Raji (cell line): ENCODE results near the gene BDKRB1.

Experiments used
- POLR2A ChIP-seq: IDR thresholded peaks from 2 replicates; pipeline ENCODE4 v1.6.1; 2011; ENCODE audit warnings: low read depth, low read length, control low read depth; ENCODE audit not compliant: insufficient read depth

BDKRB1 gene

DNA sequence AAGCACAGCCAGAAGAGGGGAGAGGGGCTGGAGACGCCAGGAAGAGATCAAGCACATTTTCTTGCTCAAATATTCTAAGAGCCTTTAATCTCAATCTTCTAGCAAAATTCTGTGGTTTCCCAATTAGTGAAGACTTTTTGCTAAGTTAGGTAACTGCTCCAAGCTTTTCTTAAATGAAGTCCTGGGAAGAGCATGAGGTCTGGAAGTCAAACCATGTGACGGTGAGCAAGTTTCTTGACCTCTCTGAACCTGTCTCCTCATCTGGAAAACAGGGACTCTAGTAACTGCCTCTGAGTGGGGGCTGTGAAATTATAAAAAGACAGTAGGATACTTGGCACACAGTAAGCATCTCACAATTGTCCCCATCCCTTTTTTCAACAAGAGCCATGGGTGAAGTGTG lies 24.1 kb downstream of the BDKRB1 start:
- no peak for TF ChIP-seq POLR2A

DNA sequence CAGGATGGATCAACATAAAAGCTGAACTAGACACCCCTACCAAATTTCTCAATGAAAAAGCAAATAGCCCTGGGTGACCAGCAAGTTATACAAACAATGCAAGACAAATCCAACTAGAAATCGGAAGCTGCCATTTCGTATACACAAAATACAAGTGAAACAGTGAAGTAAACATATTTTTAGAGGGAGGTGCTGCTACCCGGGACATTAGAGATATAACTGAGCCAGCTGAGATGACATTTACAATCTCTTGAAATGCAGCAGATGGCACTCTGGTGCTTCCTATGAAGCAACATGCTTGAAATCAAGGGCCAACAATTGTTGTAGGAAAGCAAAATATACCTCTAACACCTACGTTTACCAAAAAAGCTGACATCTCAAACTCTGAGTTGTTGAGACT lies 25.5 kb downstream of the BDKRB1 start:
- TF ChIP-seq POLR2A: no peak

DNA sequence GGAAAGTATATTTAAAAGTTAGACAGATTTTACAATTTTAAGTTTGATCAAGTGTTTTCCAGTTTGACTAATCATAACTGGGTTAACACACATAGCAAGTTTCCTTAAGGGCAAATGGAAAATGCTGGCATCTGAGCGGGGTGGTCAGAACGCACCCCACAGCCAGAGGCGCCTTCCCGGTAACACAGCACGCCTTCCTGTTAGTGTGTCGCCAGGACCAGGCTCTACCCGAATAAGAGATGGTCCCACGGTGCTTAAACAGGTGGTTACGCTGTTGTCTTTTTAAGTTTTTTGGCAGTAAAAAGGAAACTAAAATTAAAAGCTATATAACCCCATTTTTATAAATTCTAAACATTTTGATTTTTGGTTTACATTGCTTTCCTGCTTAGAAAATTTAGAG lies 28.0 kb downstream of the BDKRB1 start:
- TF ChIP-seq POLR2A: no peak

DNA sequence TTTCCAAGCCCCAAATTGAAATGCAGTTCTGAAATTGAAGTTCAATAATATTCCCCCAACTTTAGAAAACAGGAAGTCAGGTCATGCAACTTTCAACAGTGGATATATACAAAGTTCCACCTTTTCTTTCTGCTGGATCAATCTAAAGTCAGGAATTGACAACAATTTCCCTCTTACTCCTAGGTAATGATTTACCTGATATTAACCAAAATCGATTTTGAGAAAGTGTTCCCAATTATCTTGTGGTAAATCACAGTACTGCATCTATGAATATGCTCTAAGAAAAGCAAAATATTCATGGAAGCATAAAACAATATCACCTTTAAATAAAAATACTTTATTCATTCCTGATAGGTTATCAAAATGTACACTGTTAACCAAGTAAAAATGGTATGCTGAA lies 28.4 kb downstream of the BDKRB1 start:
- no peak for TF ChIP-seq POLR2A

DNA sequence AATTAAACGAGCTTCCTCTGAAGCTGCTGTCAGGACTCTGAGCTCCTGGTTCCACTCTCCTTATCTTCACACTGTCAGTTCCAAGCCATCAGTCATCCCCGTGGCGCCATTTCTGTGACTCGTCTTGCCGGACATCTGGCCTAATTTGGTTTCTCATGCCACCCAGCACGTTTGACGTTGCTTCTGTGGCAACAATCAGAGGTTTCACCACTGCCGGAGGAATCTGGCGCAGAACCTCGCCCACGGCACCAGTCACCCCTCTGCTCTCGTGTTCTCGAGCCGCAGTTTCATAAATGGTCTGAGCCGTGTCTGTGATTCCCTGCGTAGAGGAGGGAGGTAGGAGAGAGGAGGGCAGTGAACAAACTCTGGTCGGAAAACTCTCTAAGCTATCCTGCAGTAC lies 29.7 kb downstream of the BDKRB1 start:
- no peak for TF ChIP-seq POLR2A

DNA sequence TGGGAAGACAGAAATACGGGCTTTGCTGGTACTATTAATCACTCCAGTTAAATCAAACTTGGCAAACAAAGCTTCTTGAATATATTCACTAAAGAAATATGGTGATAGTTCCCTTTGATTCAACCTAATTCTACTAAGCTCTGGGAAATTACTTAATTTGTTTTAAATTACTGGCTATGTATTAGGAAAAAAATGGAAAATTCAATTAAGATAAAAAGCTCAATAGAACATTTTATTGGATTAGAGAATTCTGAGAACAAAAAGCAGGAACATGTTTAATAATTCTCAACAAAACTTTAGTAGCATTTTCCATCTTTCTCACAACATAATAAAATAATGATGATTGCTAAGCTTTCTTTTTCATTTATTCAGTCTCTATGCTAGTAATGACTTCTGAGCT lies 30.2 kb downstream of the BDKRB1 start:
- TF ChIP-seq POLR2A: no peak

DNA sequence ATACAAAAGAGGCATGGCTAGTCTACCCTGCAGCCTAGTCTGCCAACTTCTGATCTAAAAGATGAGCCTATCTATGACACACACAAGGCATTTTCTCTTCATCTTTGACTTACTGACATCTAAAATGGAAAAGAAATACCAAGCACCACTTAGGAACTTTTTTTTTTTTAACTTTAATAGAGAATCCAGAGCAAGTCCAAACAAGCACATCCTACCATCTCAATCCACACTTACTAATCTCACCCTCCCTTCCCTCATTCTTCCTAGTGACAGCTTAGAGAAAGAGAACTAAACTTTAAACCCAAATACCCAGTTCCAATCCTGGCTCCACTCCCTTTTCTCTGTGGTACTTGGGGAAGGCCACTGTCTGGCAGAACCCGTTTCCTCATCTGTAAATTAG lies 31.8 kb downstream of the BDKRB1 start:
- no peak for TF ChIP-seq POLR2A

DNA sequence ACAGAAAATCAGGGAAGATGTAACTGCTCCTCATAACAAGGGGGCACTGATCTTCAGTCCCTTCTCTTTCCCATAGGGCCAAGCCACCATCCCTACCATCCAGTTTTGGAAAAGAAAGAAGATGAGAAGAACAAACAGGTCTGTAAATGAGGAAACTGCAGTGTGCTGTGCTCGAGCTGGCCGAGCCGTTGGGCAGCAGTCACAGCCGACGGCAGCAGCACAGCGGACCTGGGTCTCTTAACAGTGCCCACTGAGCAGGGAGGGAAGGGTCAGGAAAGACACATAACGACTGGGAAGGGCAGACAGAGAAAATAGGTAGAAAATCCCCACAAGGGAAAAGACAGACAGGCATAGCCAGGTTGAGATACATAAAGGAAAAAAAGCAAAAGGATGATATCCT lies 38.2 kb downstream of the BDKRB1 start:
- TF ChIP-seq POLR2A: no peak

DNA sequence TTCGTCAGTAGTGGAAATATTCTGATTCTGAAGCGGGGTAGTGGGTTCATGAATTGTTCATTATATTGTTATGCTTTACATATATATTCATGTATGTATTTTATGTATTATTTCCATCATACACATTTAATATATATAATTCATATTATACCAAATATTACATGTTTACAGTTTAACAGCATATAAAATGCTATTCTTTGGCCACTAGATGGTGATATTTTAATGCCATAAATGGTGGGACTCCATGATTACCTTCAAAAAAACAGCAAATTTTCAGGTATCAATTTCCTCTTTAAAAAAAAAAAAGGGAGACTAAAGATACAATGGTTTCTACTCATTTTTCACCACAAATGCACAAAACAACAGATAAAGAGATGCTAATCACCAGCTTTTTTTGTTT lies 41.0 kb downstream of the BDKRB1 start:
- no peak for TF ChIP-seq POLR2A

DNA sequence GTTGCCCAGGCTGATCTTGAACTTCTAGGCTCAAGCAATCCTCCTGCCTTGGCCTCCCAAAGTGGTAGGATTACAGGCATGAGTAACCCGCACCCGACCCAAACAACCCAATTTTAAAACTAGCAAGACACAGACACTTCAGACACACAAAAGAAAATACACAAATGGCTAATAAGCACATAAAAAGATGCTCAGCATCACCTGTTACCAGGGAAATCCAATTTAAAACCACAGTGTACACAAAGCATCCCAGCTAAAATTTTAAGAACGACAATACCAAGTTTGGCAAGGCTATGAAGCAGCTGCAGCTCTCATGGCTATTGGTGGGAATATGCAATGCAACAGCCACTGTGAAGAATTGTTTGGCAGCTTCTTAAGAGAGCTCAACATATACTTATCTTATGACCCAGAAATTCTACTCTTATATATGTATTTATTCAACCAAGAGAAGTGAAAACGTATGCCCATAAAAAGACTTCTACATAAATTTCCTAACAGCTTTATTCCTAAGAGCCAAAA lies 42.0 kb downstream of the BDKRB1 start:
- TF ChIP-seq POLR2A: no peak

DNA sequence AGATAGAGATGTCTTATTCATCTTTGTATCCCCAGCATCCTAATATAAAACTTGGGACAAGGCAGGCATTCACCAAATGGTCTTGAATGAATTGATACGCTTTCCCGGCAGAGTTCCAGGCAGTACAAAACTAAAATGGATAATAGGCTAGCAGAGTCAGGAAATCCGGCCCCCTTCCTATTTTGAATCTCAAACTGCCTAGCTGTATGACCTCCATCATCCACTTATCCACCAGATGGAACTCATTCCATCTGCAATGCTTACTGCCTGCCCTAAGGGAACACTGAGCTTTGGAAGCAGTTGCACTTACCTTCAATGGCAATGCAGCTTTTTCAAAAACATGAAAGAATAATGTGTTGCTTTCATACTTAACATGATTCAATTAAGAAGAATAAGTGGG lies 43.4 kb downstream of the BDKRB1 start:
- TF ChIP-seq POLR2A: no peak

DNA sequence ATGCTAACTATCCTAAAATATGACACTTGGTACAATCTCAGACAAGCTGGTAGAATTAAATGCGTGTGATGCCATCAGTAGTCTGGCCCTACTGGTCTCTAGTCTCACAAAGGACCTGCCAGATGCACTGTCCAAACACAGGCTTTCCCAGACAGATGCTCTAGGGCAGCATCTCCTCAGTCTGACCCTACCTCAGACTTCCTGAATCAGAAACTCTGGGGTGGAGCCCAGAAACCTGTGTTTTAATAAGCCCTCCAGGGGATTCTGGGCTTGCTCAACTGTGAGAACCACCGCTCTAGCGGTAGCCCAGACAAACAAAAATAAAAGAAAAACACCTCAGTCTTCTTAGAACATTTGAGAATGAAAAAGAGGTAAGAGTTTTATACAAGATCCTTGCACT lies 48.0 kb downstream of the BDKRB1 start:
- no peak for TF ChIP-seq POLR2A

DNA sequence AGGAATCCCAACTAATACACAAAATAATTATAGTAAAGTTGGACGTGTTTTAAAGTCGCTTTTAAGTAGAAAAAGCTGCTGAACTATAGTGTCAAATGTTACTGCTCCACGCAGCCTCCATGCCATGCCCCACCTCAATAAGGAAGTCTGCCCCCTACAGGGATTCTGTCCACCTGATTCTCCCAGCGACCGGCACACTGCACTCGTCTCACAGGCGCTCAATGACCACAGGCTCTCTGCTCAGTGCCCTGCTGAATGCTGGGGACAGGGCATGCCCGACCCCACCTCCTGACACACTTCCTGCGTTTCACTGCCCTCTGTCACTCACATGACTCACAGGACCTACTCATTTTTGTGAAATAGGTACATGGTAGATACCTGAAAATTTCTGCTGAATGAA lies 48.9 kb downstream of the BDKRB1 start:
- TF ChIP-seq POLR2A: no peak

DNA sequence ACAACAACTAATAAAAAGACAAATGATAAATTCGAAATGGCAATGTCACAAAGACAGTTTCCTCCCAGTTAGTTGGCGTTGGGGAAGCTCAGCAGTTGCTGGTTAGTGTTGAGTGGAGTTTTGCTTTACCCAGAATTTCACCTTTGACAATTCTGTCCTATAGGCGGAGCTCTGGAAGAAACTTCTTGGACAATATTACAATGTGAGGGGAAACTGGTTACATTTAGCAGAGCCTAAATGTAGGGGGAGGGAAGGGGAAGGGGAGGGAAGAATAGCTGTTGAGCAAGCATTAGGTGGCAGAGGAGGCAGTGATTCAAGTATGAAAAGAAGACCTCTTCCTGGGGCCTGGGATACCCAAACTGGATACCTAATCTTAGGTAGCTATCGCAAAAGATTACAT lies 51.4 kb downstream of the BDKRB1 start:
- no peak for TF ChIP-seq POLR2A

DNA sequence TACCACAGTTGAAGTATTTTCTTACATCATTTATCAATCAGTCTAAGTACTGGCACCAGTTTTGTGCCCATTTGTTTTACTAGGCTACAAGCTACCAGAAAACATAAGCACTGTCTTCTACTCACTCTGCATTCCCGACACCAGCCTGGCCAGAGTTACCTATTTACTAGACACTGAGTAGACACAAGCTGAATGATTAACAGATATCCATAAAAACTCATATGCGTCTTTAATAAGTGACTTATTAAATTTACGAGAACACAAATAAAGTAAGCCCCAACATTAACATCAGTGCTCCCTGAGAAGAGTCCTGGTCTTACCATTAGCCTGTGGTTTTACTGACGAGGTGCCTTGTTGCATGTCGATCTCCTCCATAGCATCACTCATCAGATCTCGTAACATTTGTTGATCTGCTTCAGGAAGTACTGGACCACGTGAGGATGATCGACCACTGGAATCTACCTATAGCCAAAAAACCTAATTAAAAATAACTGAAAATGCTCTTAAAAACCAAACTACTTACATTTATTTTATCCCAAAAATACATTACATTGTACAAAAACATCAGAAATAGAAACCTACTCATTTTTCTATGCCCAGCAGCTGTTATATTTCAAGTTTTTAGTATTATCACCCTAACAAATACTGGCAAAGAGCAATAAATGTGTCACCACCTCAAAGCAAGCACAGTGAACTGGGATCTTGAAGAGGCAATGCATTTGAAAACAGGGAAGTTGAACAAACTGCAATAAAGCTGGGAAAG lies 53.3 kb downstream of the BDKRB1 start:
- no peak for TF ChIP-seq POLR2A

DNA sequence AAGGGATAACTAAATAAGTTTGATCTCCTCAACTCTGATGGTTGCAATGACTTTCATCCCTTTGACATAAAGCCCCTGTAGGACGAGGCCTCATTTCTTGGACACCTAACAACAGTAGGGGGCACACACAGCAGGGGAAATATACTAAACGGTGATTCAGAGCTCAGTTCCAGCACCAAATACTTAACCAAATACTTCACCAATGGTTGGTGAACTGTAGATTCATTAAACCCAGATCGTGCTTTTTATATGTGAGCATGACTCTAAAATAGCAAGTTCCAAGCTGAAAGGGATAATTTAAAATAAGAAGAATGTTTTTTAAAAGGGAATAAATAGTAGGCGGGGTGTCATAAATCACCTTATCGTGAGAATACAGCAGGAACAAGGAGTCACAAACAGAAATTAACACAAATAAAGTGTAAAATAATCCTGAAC lies 53.9 kb downstream of the BDKRB1 start:
- TF ChIP-seq POLR2A: no peak

DNA sequence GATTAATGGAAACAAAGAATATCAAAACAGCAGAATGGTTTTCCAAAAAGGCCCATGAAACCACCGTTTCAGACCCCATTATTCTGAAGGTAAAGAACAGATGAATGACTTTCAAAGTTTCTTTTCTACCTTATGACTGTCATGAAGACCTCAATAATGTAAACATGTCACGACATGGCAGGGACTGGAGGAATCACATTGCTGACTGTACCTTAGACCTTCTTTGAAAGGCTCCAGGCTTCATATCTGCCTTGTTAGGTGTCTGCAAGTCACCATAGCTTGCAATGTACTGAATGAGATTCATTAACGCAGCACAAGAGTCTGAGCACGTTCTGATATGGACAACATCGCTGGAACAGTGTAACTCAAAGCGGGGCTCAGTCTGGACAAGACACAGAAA lies 54.9 kb downstream of the BDKRB1 start:
- TF ChIP-seq POLR2A: no peak
